SU-DHL-6 (cell line): ENCODE results near the gene MGMT.

Source experiments
- H2AFZ ChIP-seq: fragments of 200-600 bp; sonication (generic); 2 replicates; pipeline ENCODE4 v1.6.1; 2014; ENCODE audit warnings: low read depth, mild to moderate bottlenecking, moderate library complexity, mixed read lengths, antibody characterized with exemption, low read length; ENCODE audit not compliant: severe bottlenecking
- H3F3A ChIP-seq: fragments of 200-600 bp; shearing (Covaris generic); 2 replicates; pipeline ENCODE4 v1.6.0; 2016; ENCODE audit warnings: antibody characterized with exemption, mild to moderate bottlenecking; ENCODE audit not compliant: insufficient read depth
- H3K27ac ChIP-seq: fragments of 200-600 bp; sonication (generic); 2 replicates; pipeline ENCODE4 v1.5.1; 2016; ENCODE audit warnings: low read depth, mild to moderate bottlenecking, low read length, moderate library complexity, mixed read lengths
- H3K27me3 ChIP-seq: fragments of 200-600 bp; sonication (generic), shearing (Covaris generic); 2 replicates; pipeline ENCODE4 v1.6.0; 2014; ENCODE audit warnings: mild to moderate bottlenecking, low read length
- H3K36me3 ChIP-seq: fragments of 200-600 bp; sonication (generic); 2 replicates; pipeline ENCODE4 v1.6.1; 2014; ENCODE audit warnings: mild to moderate bottlenecking, low read length, mixed read lengths
- H3K4me2 ChIP-seq: fragments of 300-600, 200-600 bp; shearing (Covaris generic), sonication (generic); 2 replicates; pipeline ENCODE4 v1.6.0; 2014; ENCODE audit warnings: low read length, low read depth, mild to moderate bottlenecking; ENCODE audit not compliant: poor library complexity, severe bottlenecking
- H3K4me3 ChIP-seq: fragments of 200-600 bp; sonication (generic); 2 replicates; pipeline ENCODE4 v1.5.1; 2014; ENCODE audit warnings: antibody characterized with exemption, low read length, mild to moderate bottlenecking, mixed read lengths; ENCODE audit not compliant: insufficient read depth, poor library complexity, severe bottlenecking
- H3K79me2 ChIP-seq: fragments of 200-600 bp; sonication (generic); 2 replicates; pipeline ENCODE4 v1.6.1; 2014; ENCODE audit warnings: mild to moderate bottlenecking, low read length, moderate library complexity; ENCODE audit not compliant: insufficient read depth
- H3K9ac ChIP-seq: fragments of 200-600 bp; sonication (generic); 2 replicates; pipeline ENCODE4 v1.7.0; 2014; ENCODE audit warnings: mild to moderate bottlenecking, low read length
- H3K9me2 ChIP-seq: fragments of 200-600 bp; sonication (generic); replicated peaks from 2 replicates; pipeline ENCODE4 v1.6.1; 2014; ENCODE audit warnings: low read length; ENCODE audit not compliant: insufficient read depth
- H3K9me3 ChIP-seq: fragments of 200-600 bp; sonication (generic); 2 replicates; pipeline ENCODE4 v1.6.1; 2014; ENCODE audit warnings: low read length, mixed read lengths; ENCODE audit not compliant: insufficient read depth
- H4K20me1 ChIP-seq: fragments of 200-600 bp; sonication (generic); 2 replicates; pipeline ENCODE4 v1.6.1; 2014; ENCODE audit warnings: low read depth, mild to moderate bottlenecking, antibody characterized with exemption, low read length, moderate library complexity, mixed read lengths
- EZH2phosphoT487 ChIP-seq: fragments of 200-600 bp; sonication (generic), shearing (Covaris generic); conservative IDR thresholded peaks from 2 replicates; pipeline ENCODE4 v1.6.1; 2018; ENCODE audit warnings: mild to moderate bottlenecking, antibody characterized with exemption, low read length, moderate library complexity, mixed read lengths
- TF ChIP-seq, protein P1 (sequence below): fragments of 200-600 bp; sonication (generic); IDR thresholded peaks from one replicate; pipeline ENCODE4 v1.5.1; 2017; ENCODE audit warnings: antibody characterized with exemption, mild to moderate bottlenecking, low read length, moderate library complexity; ENCODE audit not compliant: insufficient read depth, poor library complexity, severe bottlenecking

MGMT gene

DNA sequence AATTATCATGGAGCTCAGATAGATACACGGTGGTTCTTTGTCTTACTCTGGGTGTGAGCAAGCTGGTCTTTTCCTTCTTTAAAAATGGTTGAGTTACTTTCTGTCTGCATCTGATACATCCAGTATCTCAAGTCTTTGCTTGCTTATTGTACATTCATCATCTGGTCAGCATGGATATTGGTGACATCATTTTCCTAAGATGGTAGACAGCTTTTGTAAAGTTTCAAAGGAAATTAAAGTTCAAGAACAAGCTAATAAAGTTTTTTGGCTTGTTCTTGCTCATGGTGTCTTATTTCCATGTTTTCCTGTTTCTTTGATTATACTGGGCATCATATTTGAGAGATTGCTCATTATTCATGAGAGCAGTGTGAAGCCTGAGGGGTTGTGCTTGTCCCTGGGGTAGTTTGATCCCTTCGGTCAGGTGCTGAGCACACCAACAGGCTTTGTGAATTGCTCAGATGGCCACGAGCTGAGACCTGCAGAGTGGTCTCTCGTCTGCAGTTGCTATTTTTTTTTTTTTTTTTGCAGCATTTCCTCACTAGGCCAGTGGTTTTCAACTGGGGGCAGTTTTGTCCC is 38.5 kb downstream of the MGMT start:
- Histone ChIP-seq H3K27ac (no peak overlapping the region), H3K79me2 (no peaks in the 10 kb centered on the region), H3K4me2 (no peak overlapping the region), H3K9ac (no peak overlapping the region), H3K4me3 (no peak overlapping the region), H4K20me1 (no peaks in the 10 kb centered on the region), H3F3A (no peaks in the 10 kb centered on the region), H2AFZ (no peak overlapping the region), H3K27me3 (no peaks in the 10 kb centered on the region), H3K9me2 (no peaks in the 10 kb centered on the region), H3K9me3 (no peaks in the 10 kb centered on the region), H3K36me3 (no peaks in the 10 kb centered on the region)
- TF ChIP-seq, protein P1, sequence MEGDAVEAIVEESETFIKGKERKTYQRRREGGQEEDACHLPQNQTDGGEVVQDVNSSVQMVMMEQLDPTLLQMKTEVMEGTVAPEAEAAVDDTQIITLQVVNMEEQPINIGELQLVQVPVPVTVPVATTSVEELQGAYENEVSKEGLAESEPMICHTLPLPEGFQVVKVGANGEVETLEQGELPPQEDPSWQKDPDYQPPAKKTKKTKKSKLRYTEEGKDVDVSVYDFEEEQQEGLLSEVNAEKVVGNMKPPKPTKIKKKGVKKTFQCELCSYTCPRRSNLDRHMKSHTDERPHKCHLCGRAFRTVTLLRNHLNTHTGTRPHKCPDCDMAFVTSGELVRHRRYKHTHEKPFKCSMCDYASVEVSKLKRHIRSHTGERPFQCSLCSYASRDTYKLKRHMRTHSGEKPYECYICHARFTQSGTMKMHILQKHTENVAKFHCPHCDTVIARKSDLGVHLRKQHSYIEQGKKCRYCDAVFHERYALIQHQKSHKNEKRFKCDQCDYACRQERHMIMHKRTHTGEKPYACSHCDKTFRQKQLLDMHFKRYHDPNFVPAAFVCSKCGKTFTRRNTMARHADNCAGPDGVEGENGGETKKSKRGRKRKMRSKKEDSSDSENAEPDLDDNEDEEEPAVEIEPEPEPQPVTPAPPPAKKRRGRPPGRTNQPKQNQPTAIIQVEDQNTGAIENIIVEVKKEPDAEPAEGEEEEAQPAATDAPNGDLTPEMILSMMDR: no peak
- TF ChIP-seq EZH2phosphoT487: no peak

DNA sequence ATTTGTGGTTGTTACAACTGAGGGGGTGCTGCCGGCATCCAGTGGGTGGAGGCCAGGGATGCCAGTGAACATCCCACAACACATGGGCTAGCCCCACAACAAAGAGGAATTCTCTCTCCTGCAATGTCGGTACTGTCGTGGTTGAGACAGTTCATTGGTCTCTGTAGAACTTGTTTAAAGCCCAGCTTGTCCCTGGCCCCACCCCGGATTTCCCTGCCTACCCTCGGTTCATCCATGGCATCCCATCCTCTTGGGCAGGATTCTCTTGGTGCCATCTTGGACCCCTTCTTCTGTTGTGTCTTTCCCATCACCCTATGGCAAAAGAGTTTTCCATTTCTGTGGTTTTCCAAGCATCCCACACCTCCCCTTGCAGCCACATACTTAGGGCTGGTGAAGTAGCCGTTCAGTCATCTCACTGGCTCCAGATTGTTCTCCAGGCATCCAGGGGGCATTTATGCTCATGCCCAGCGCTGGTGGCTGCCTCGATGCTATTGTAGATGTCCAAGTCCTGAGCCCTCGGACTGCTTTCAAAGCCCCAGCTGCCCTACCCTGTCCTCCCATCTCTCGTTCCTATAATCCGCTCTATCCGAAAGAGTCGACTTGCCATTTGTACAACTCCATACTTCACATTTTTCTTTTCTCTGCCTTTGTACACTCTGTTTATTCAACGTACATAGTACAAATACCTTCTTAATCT is 39.2 kb downstream of the MGMT start:
- H3K79me2 ChIP-seq: no peaks in the 10 kb centered on the region
- no peak overlapping the region for H3K9ac ChIP-seq
- no peak overlapping the region for H2AFZ ChIP-seq
- no peak overlapping the region for H3K4me2 ChIP-seq
- no peaks in the 10 kb centered on the region for H3K36me3 ChIP-seq
- H4K20me1 ChIP-seq: no peaks in the 10 kb centered on the region
- no peaks in the 10 kb centered on the region for H3K9me3 ChIP-seq
- H3K4me3 ChIP-seq: no peak overlapping the region
- H3F3A ChIP-seq: no peaks in the 10 kb centered on the region
- no peaks in the 10 kb centered on the region for H3K9me2 ChIP-seq
- no peaks in the 10 kb centered on the region for H3K27me3 ChIP-seq
- no peak overlapping the region for H3K27ac ChIP-seq
- no peak for TF ChIP-seq EZH2phosphoT487
- TF ChIP-seq, protein P1: no peak

DNA sequence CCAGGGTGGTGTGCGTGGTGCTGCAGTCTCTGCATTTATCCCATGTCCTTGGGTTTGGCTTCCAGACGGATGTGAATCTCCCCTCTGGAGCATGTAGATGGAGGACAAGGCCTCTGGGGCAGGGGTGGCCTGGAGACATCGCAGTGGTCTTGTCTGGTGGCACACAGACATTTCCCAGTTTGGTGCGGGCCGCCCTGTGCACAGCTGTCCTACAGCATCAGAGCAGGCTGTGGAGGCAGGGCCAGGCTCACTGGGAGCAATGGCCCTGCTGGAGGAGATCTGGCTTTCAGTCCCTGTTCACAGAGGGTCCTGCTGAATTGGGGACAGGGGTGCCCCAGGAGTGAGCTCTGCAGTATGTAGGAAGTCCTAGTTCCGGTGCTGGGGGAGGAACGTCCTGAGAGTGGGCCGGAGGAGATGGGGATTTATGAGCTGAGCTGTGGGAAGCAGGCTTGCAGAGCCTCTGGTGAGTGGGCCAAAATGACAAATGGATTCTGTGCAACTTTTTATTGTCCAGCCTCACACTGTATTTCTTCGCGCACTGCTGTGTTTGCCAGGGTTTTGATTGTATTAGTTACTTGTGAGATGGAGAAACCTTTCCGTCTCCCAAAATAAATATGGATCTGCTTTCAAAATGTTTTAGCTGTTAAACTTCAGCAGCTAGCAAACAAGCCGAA is 40.3 kb downstream of the MGMT start:
- TF ChIP-seq, protein P1: no peak
- no peak for TF ChIP-seq EZH2phosphoT487
- Histone ChIP-seq H3K36me3 (no peaks in the 10 kb centered on the region), H3K9me3 (no peaks in the 10 kb centered on the region), H3K27me3 (no peaks in the 10 kb centered on the region), H3K9me2 (no peaks in the 10 kb centered on the region), H3K4me2 (no peak overlapping the region), H3F3A (no peaks in the 10 kb centered on the region), H3K27ac (no peak overlapping the region), H2AFZ (no peak overlapping the region), H3K79me2 (no peaks in the 10 kb centered on the region), H4K20me1 (no peaks in the 10 kb centered on the region), H3K4me3 (no peak overlapping the region), H3K9ac (no peak overlapping the region)
